ENCODE data around the gene GFRA4.

GFRA4 gene

DNA sequence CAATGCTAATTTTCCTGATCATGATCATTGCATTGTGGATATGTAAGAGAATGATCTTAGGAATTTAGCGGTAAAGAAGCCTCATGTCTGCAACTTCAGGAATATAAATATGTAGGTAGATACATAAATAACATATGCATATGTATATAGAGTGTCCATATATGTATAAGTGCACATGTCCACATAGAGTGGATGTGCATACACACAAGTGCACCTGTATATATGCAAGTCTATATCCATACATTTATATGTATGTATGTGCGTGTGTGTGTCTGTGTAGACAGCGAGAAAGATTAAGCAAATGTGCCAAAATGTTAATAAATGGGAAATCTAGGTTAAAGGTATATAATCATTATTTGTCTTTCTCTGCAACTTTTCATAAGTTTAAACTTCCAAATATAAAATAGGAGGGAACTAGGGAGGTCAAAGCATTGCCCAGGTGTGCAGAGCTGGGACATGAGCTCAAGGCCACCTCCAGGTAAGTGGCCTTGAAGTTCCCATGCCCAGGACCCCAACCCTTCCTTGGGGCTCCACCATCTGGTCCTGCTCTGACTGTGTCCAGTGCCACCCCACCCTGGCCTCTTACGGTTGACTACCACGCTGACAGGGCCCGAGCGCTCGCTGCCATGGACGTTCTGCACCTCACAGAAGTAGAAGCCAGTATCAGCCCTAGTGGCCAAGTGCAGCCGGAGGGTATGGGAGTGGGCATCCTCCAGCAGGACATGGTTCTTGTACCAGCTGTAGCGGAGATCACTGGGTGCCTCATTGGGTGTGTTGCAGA, 39.6 kb upstream of the GFRA4 start:
- Histone ChIP-seq H3K4me2 (ENCODE audit: low read length) (no peak overlapping the region), H3K4me3 (ENCODE audit: low read length) (no peak overlapping the region), H3K4me1 (ENCODE audit: control insufficient read depth, insufficient read depth, low read length) (peaks cover 3% of the 10 kb centered on the region), H3K9me3 (replicated peaks; ENCODE audit: low read length) (no peaks in the 10 kb centered on the region), H3K9ac (ENCODE audit: low read depth, low read length) (no peak overlapping the region), H3K27me3 (ENCODE audit: control insufficient read depth, insufficient read depth, low read length) (peaks cover 51% of the 10 kb centered on the region), H3K36me3 (ENCODE audit: insufficient read depth, low read length) (no peaks in the 10 kb centered on the region)

DNA sequence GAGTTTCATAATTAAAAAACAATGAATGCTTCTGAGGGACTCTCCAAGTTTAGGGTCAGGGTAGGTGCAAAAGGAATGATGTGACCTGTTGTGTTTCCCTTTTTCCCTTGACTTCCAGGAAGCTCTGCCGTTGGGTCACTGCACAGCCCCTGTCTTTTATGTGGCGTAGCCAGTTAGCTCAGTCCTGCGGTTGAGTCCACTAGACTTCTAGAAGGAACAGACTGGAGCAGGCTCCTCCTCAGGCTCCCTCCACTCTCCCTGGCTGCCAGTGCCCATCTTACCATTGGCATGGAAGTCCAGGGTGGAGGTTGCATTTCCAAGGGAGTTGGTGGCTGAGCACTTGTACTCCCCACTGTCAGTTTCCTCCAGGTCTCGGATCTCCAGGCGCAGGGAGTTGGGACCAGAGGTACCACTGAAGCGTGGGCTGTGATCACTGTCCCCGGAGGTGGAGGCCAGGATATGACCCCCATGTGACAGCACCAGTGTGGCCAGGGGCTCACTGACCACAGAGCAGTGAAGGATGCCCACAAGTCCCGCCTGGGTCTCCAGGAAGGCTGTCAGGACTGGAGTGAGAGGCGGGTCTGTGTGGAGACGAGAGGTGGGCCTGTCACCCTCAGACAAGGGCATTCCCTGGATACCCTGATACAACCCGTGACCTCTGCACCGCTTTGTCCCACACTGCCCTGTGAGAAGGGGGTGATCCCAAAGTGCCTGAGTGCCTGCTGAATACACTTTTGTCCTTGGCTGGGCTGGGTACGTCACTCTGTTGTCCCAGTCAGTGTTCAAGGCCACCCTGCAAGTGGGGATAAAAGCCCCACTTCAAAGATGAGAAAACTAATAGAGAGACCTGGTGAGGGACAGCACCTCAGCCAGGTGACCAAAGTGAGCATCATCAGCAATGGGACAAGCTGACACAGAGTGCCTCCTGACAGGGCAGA, 38.1 kb upstream of the GFRA4 start:
- Histone ChIP-seq H3K4me2 (ENCODE audit: low read length) (no peak overlapping the region), H3K4me1 (ENCODE audit: control insufficient read depth, insufficient read depth, low read length) (no peaks in the 10 kb centered on the region), H3K27me3 (ENCODE audit: control insufficient read depth, insufficient read depth, low read length) (peaks cover 43% of the 10 kb centered on the region), H3K9ac (ENCODE audit: low read depth, low read length) (no peak overlapping the region), H3K36me3 (ENCODE audit: insufficient read depth, low read length) (no peaks in the 10 kb centered on the region), H3K9me3 (replicated peaks; ENCODE audit: low read length) (no peaks in the 10 kb centered on the region), H3K4me3 (ENCODE audit: low read length) (no peak overlapping the region)

DNA sequence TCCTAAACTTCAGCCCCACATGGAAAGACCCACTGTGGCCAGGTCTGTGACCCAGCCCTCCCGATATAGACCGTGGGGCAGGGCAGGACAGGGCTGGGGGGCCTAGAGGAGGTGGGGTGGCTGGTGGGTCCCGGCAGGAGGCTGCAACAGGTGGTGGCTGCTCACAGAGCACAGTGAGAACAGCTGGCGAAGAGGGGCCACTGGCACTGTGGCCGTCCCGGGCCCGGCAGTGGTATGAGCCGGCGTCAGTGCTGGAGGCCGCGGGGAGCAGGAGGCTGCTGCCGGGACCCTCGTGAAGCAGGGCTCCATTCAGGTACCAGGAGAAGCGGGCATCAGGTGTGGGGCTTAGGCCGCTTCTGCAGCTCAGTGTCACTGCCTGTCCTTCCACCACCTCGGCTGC, 35.8 kb upstream of the GFRA4 start:
- peaks cover 33% of the 10 kb centered on the region for H3K27me3 ChIP-seq (ENCODE audit: control insufficient read depth, insufficient read depth, low read length)
- no peaks in the 10 kb centered on the region for H3K9me3 ChIP-seq (replicated peaks; ENCODE audit: low read length)
- H3K36me3 ChIP-seq (ENCODE audit: insufficient read depth, low read length): no peaks in the 10 kb centered on the region
- no peaks in the 10 kb centered on the region for H3K4me1 ChIP-seq (ENCODE audit: control insufficient read depth, insufficient read depth, low read length)
- no peak overlapping the region for H3K9ac ChIP-seq (ENCODE audit: low read depth, low read length)
- H3K4me2 ChIP-seq (ENCODE audit: low read length): no peak overlapping the region
- H3K4me3 ChIP-seq (ENCODE audit: low read length): no peak overlapping the region

DNA sequence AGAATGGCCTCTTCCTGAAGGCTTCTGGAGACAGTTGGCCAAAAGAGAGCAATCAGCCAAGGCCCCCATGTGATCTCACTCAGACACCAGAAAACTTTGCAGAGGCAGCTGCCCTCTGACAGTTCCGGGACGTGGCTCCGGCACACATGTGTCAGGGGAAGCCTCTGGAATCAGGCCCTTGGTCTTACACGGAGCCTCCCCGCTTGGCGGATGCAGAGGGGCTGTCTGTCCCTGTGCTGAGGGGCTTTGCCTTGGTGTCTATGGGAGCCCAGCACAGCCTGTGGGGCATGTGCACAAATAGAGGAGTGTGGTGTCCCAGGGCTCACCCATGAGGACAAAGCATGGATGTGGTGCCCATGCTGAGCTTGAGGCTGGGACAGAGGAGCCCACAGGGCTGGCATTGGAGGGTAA, 35.4 kb upstream of the GFRA4 start:
- Histone ChIP-seq H3K4me1 (ENCODE audit: control insufficient read depth, insufficient read depth, low read length) (no peaks in the 10 kb centered on the region), H3K4me2 (ENCODE audit: low read length) (no peak overlapping the region), H3K4me3 (ENCODE audit: low read length) (no peak overlapping the region), H3K9ac (ENCODE audit: low read depth, low read length) (no peak overlapping the region), H3K27me3 (ENCODE audit: control insufficient read depth, insufficient read depth, low read length) (peaks cover 32% of the 10 kb centered on the region), H3K9me3 (replicated peaks; ENCODE audit: low read length) (no peaks in the 10 kb centered on the region), H3K36me3 (ENCODE audit: insufficient read depth, low read length) (no peaks in the 10 kb centered on the region)

DNA sequence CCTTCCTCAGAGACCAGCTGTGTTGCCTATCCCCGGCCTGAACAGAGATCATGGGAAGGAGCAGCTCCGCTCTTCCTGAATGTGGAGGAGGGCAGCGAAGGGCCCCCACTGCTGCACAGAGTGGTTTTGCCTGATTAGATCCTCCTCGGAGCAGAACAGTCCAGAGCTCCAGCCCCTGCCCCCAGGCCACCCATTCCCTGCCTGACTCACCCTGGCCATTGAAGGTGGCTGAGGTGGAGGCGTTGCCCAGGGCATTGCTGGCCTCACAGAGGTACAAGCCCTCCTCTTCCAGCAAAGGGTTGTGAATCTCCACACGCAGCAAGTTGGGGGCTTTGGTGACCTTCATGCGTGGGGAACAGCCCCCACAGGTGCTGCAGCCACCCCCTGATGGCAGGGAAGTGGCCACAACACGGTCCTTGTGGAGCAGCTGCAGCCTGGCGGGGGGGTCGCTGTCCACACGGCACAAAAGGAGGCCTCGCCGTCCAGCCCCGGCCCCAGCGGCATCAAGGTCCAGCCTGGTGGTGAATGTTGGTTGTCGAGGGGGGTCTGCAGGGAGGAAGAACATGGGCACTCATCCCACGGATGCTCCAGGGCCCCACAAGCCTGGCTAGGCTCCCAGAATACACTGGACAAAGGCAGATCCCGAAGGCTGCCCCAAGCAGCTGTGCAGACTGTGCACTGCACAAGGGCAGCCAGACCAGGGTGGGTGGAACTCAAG, 34.5 kb upstream of the GFRA4 start:
- Histone ChIP-seq H3K36me3 (ENCODE audit: insufficient read depth, low read length) (no peaks in the 10 kb centered on the region), H3K4me1 (ENCODE audit: control insufficient read depth, insufficient read depth, low read length) (no peaks in the 10 kb centered on the region), H3K9me3 (replicated peaks; ENCODE audit: low read length) (no peaks in the 10 kb centered on the region), H3K4me3 (ENCODE audit: low read length) (no peak overlapping the region), H3K4me2 (ENCODE audit: low read length) (no peak overlapping the region), H3K9ac (ENCODE audit: low read depth, low read length) (no peak overlapping the region), H3K27me3 (ENCODE audit: control insufficient read depth, insufficient read depth, low read length) (peaks cover 37% of the 10 kb centered on the region)

DNA sequence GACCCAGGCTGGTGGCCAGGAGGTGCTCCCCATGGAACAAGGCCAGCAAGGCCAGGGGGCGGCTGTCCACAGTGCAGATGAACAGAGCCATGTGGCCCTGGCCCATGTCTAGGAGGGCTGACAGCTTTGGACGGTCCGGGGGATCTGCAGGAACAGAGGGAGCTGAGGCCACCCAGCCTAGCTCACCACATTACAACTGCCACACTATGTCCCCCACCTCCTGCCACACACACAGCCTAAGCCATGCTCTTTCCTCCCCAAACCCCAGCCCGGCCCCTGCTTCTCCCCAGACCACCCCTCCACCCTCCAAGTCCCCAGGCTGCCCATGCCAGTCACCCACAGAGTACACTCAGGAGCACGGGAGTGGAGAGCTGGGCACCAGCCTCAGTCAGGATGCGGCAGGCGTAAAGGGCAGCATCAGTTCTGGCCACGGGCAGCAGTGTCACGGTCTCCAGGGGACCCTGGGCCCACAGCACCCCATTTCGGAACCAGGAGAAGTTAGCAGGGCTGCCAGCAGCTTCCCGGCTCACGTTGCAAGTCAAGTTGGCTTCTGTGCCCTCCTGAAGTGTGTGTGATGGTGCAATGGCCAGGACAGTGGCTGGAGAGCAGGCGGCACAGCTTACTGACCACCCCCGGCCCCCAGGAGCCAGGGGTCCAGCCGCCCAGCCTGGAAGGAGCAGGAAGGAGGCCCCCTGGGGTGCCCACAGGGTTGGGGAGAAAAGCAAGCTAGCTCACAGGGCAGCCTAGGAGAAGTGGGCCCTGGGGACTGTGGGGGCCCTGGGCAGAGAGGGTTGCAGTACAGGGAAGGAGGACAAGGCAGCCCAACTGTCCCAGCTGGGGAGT, 33.8 kb upstream of the GFRA4 start:
- Histone ChIP-seq H3K4me3 (ENCODE audit: low read length) (no peak overlapping the region), H3K36me3 (ENCODE audit: insufficient read depth, low read length) (no peaks in the 10 kb centered on the region), H3K4me2 (ENCODE audit: low read length) (no peak overlapping the region), H3K9ac (ENCODE audit: low read depth, low read length) (no peak overlapping the region), H3K4me1 (ENCODE audit: control insufficient read depth, insufficient read depth, low read length) (no peaks in the 10 kb centered on the region), H3K9me3 (replicated peaks; ENCODE audit: low read length) (no peaks in the 10 kb centered on the region), H3K27me3 (ENCODE audit: control insufficient read depth, insufficient read depth, low read length) (peaks cover 41% of the 10 kb centered on the region)

DNA sequence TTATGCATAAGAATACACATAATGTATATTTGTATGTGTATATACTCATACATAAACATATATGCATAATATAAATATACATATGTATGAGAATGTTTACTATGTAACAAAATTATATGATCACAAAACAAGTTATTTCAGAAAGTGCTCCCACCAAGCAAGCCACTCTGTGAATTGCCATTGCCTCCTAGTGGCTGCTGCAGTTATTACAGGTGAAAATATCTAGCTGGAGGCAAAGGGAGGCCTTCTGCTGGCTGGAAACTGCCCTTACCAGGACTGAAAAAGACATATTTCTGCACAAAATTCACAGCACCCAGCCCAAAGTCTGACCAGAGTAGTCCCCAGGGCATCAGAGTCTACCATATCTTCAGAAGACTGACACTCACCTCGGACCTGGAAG, 33.0 kb upstream of the GFRA4 start:
- H3K9ac ChIP-seq (ENCODE audit: low read depth, low read length): no peak overlapping the region
- H3K36me3 ChIP-seq (ENCODE audit: insufficient read depth, low read length): no peaks in the 10 kb centered on the region
- no peak overlapping the region for H3K4me2 ChIP-seq (ENCODE audit: low read length)
- no peak overlapping the region for H3K4me3 ChIP-seq (ENCODE audit: low read length)
- peaks cover 38% of the 10 kb centered on the region for H3K27me3 ChIP-seq (ENCODE audit: control insufficient read depth, insufficient read depth, low read length)
- H3K9me3 ChIP-seq (replicated peaks; ENCODE audit: low read length): no peaks in the 10 kb centered on the region
- H3K4me1 ChIP-seq (ENCODE audit: control insufficient read depth, insufficient read depth, low read length): no peaks in the 10 kb centered on the region

DNA sequence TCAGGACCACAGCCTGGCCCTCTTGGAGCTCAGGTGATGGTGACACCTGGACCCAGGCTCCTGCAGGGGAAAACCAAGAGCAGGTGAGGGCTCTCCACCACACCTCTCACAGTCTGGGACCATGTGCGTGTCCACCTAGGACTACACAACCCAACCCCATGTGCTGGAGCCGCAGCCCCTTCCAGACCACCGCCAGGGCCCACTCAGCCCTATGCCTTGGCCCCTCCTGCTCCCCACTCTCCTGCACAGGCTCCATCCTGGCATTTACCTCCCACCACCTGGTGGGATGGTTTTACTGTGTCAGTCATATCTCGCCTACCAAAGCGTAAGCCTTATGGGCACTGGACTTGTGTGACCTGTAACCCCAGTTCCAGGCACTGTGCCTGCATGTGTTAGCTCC, 31.7 kb upstream of the GFRA4 start:
- Histone ChIP-seq H3K9ac (ENCODE audit: low read depth, low read length) (no peak overlapping the region), H3K9me3 (replicated peaks; ENCODE audit: low read length) (no peaks in the 10 kb centered on the region), H3K27me3 (ENCODE audit: control insufficient read depth, insufficient read depth, low read length) (peaks cover 35% of the 10 kb centered on the region), H3K4me2 (ENCODE audit: low read length) (no peak overlapping the region), H3K36me3 (ENCODE audit: insufficient read depth, low read length) (no peaks in the 10 kb centered on the region), H3K4me3 (ENCODE audit: low read length) (no peak overlapping the region), H3K4me1 (ENCODE audit: control insufficient read depth, insufficient read depth, low read length) (no peaks in the 10 kb centered on the region)

DNA sequence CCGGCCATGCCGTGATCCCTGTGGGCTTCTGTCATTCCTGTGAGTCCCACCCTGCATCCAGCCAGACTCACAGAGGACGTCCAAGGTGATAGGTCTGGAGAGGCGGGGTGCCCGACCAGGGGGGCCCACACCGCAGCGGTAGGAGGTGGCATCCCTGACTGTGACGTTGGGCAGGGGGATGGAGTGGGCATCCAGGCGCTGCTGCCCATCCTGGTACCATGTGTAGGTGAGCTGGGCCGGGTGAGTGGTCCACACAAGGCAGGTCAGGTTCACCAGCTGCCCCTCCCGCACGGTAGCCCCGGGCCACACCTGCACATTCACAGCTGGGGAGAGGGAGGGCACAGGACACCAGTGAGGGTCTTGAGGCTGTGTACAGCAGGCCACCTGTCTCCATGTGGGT, 30.2 kb upstream of the GFRA4 start:
- Histone ChIP-seq H3K9ac (ENCODE audit: low read depth, low read length) (no peak overlapping the region), H3K36me3 (ENCODE audit: insufficient read depth, low read length) (no peaks in the 10 kb centered on the region), H3K4me2 (ENCODE audit: low read length) (no peak overlapping the region), H3K27me3 (ENCODE audit: control insufficient read depth, insufficient read depth, low read length) (peaks cover 29% of the 10 kb centered on the region), H3K4me1 (ENCODE audit: control insufficient read depth, insufficient read depth, low read length) (no peaks in the 10 kb centered on the region), H3K9me3 (replicated peaks; ENCODE audit: low read length) (no peaks in the 10 kb centered on the region), H3K4me3 (ENCODE audit: low read length) (no peak overlapping the region)

DNA sequence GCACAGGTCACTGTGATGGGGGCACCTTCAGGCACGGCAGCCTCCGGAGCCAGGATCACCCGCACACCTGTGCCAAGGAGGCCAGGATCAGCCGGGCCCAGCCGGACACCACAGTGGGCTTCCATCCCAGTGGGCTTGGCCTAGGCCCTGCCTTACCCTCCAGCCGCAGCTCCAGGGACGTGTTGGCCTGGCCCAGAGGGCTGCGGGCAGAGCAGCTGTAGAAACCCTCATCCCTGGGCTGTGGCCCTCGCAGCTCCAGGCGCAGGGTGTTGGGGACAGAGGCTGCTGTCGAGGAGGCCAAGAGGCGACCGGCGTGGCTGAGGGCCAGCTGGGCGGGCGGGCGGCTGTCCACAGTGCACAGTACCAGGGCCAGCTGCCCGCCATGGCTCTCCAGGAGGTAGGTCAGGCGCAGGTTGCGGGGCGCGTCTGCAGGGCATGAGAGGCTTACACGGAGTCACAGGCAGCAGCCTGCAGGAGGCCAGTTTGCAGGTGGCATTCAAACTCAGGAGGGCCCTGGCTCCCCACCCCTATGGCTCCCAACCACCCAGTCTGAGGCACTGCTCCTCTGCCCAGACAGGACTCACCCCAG, 29.6 kb upstream of the GFRA4 start:
- Histone ChIP-seq H3K36me3 (ENCODE audit: insufficient read depth, low read length) (no peaks in the 10 kb centered on the region), H3K4me2 (ENCODE audit: low read length) (no peak overlapping the region), H3K27me3 (ENCODE audit: control insufficient read depth, insufficient read depth, low read length) (peaks cover 23% of the 10 kb centered on the region), H3K9me3 (replicated peaks; ENCODE audit: low read length) (no peaks in the 10 kb centered on the region), H3K4me1 (ENCODE audit: control insufficient read depth, insufficient read depth, low read length) (peaks cover under 1% of the 10 kb centered on the region), H3K9ac (ENCODE audit: low read depth, low read length) (no peak overlapping the region), H3K4me3 (ENCODE audit: low read length) (no peak overlapping the region)
